NCI-H128 (cell line): ENCODE results near the gene ACKR2.
A peak's percentile ranks its signal among the peaks of the same experiment; 100 is the strongest.
"Not testable (repeated sequence)": the region's sequence is repeated elsewhere in the genome, so short reads cannot be mapped to it uniquely, and the experiment has no call there.

Experiments
- DNase-seq: peaks from one replicate; lab custom pipeline; 2025; ENCODE audit not compliant: unreplicated experiment; lab: John Stamatoyannopoulos, UW

Gene ACKR2

DNA sequence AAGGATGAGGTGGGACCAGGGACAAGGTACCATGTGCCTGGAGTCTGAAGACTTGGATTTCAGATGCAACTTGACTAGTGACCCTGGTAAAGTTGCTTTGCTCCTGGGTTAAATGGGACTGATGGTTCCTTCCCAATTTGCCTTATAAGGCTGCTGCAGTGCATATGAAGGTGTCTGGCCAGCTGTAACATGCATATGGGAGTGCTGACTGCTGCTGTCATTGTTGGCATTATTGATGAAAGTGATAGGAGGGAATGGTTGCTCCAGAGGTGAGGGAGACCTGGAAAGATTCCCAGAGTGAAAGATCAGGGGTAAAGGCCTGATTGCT lies 45.9 kb downstream of the ACKR2 start:
- no peak for DNase-seq

DNA sequence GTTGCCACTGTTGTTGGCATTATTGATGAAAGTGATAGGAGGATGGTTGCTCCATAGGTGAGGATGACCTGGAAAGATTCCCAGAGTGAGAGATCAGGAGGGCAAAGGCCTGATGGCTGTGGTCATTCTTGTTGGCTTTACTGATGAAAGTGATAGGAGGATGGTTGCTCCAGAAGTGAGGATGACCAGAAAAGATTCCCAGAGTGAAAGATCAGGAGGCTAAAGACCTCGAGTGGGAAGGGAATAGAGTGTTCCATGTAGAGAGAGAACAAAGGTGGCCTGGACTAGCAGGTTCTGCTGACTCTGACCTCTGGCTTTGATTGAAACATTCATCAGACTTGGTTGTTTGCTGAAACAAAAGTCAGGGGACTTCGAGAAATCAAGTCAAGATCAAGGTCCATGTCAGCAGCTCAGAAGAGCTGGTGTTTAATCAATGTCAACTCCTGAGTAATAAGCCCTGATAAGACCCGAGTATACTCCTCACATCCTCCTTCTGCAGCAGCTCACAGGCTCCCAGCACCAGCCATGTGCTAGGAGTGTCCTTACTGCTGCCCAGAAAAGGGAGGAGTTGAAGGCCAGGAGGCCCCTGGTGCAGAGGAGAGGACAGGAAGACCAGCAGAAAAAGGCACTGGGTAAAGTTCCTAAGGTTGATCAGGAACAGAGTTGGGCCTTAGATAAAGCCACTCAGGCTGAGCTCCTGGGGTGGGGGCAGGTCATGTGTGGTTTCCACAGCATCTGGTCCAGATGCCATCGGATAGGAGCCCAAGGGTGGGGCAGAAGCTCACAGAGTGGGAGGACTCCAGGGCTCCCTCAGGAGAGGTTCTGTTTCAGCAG lies 46.5 kb downstream of the ACKR2 start:
- DNase-seq = no peak

DNA sequence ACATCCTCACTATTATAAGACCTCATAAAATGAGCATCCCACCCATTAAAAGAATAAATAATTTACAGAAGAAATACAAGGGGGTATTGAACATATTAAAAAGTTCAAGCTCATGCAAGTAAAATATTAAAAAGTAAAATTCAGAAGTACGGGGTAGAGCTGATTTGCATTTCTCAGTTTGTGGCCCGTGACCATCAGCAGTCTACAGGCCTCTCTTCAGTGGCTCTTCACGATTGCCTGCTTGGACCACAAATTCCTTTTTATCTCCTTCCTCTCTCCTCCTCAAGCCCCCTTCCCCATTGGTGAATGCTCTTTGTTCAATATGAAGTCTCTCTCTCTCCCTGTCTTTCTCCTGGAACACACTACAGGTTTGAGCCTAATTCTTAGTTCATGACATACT lies 47.3 kb downstream of the ACKR2 start:
- DNase-seq = no peak

DNA sequence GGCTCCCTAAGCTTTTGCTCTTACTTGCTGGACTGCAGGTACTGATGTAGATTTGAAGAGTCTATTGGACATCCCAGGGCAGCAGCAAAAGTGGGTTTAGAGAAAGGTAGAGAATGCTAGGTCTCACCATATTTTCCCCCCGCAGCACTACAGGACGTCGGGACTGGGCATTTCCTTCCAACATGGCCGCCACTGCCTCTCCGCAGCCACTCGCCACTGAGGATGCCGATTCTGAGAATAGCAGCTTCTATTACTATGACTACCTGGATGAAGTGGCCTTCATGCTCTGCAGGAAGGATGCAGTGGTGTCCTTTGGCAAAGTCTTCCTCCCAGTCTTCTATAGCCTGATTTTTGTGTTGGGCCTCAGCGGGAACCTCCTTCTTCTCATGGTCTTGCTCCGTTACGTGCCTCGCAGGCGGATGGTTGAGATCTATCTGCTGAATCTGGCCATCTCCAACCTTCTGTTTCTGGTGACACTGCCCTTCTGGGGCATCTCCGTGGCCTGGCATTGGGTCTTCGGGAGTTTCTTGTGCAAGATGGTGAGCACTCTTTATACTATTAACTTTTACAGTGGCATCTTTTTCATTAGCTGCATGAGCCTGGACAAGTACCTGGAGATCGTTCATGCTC lies 55.2 kb downstream of the ACKR2 start:
- no peak for DNase-seq

DNA sequence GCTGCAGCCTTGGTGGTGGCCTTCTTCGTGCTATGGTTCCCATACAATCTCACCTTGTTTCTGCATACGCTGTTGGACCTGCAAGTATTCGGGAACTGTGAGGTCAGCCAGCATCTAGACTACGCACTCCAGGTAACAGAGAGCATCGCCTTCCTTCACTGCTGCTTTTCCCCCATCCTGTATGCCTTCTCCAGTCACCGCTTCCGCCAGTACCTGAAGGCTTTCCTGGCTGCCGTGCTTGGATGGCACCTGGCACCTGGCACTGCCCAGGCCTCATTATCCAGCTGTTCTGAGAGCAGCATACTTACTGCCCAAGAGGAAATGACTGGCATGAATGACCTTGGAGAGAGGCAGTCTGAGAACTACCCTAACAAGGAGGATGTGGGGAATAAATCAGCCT lies 56.0 kb downstream of the ACKR2 start:
- no peak for DNase-seq

DNA sequence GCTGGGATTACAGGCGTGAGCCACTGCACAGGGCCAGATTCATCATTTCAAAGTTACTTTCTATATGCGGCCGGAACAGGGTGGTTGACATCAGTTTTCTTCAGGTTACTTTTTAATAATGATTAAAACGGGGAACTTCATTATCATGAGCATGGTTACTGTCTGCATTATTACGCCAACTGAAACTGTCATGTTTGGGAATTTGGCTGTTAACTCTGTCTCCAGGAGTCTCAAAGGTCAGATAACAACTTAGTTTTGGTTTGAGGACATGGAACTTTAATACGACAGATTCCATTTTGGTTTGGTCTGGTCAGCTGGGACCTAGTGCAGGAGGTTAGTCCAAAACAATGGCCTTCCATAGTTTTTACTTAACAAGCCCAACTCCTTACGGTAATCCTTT lies 57.9 kb downstream of the ACKR2 start:
- no peak for DNase-seq

DNA sequence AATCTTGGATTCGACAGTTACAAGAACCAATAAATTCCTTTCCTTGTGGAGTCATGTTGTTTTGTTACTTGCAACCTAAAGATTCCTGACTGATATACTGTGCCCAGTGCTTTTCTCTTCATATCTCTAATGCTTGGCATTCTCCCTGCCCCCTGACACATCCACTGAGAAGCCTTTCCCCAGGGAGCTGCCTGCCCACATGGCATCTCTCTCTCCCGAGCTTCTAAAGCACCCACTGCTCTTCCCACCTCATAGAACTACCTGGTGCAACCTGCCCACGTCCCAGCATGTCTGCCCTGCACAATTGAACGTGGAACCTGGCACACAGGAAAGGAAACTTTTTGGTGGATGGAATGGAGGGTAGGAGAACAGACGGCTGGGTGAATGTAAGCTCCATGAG lies 59.6 kb downstream of the ACKR2 start:
- DNase-seq = no peak

DNA sequence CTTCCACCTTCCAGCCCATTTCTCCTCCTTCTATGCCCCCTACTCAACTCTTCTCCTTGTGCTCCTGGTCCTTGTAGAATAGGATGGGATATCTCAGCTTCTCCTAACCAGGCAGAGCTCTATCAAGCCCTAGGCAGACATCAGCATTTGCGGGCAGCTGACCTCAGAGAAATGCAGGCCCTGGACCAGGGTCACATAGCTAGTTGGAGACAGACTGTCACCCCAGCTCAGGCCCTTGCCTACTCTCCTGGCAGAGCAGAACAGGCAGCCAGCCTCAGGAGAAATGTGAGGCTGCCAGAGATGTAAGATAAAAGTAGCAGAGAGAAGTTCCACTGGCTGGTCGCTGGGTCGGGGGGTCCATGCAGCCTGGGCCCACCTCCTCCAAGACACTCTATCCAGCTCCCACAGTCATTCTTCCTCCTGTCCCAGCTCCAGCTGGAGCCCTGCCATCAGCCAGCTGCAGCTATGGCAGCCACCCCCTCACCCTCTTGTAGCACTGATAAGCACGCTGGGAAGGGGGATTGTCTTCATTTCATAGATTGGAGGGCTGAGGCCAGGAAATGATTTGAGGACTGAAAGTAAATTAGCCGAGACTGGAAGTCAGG lies 62.4 kb downstream of the ACKR2 start:
- no peak for DNase-seq

DNA sequence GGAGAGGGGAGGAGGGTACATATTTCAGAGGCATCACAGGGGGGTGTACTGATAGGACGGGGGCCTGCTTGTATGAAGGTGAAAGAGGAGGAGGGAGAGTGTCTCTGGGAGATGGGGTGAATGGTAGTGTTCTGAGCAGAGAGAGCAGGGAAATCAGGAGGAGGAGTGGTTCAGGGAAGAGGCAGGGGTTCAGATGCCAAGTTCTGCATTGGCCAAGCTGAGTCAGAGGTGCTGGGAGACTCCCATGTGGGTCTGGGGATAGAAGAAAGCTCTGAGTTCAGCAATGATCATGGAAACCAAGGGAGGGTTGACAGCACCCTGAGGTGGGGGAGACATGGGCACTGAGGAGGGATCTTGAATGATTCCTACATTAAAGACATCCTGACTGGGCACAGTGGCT lies 63.5 kb downstream of the ACKR2 start:
- no peak for DNase-seq

DNA sequence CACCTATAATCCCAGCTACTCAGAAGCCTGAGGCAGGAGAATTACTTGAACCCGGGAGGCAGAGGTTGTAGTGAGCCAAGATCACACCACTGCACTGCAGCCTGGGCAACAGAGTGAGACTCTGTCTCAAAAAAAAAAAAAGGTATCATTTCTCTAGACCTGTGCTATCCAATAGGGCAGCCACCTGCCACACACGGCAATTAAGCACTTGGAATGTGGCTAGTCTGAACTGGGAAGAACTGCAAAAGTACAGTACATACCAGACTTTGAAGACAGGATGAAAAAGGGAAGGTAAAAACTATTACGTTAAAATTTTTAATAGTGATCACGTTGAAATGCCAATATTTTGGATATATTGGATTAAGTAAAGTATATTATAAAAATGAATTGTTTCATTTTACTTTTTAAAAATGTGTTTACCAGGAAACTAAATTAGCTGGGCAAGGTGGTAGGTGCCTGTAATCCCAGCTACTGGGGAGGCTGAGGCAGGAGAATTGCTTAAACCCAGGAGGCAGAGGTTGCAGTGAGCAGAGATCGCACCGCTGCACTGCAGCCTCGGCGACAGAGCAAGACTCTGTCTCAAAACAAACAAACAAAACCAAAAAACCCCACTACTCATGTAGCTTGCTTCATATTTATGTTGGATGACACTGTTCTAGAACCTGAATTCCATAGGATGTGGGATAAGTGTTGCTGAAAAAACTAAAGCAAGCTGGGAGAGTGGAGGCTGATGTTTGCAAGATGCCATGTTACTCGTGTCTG lies 64.2 kb downstream of the ACKR2 start:
- no peak for DNase-seq

DNA sequence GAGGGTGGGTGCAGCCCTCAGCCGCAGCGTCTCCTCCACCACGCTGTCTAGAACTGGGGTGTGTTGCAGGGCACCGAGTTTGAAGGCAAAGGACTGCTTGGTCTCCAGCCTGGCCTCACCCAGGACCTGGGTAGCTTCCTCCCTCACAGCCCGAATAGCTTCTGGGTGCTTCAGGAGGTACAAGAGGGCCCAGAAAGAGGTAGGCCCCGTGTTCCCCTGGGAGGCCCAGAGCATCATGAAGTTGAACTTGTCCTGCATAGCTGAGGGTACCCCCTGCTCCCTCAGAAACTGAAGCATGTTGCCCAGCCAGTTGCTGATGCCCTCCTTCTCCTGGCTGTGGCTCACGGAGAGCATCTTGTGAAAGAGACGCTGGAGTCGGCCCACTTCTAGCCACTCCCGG lies 65.5 kb downstream of the ACKR2 start:
- no peak for DNase-seq

DNA sequence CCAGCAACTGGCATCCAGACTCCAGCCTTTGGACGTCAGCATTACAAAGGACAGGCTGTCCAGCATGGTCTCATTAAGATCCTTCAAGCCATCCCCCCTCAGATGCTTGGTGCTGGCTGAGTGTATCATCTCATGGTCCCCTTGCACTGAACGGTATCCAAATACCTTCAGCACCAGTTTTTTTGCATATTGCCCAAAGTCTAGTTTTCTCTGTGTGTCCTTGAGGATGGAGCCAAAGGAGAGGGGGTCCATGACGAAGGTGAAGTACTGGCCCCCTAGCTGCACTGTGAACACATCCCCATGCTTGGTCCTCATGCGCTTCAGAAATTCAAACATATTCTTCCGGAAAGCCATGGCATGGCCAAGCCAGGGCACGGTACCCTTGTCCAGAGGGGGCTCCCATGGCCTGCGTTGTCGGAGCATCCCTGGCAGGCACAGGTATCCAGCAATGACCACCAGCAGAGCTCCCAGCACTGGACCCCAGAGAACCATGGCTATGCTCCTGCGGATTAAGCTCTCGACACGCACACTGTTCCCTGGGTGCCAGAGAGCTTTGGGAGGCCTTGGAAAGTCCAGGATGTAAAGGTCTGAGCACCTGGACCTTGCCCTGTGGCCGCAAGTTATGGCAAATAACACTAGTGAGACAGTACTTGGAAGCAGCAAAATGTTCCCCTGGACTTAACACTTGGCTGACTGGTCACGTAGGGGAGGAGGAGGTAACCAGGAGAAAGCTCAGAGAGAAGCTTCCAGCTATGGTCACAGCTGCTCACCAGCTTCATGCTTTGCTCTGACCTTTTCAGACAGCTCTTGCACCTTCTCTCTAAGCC lies 66.3 kb downstream of the ACKR2 start, which contains the start of gene CYP8B1:
CYP8B1 (minus strand) TSS at position 555 of the 827 bp plus-strand sequence; CDS start at position 492, 63 bp downstream.
- no peak for DNase-seq

DNA sequence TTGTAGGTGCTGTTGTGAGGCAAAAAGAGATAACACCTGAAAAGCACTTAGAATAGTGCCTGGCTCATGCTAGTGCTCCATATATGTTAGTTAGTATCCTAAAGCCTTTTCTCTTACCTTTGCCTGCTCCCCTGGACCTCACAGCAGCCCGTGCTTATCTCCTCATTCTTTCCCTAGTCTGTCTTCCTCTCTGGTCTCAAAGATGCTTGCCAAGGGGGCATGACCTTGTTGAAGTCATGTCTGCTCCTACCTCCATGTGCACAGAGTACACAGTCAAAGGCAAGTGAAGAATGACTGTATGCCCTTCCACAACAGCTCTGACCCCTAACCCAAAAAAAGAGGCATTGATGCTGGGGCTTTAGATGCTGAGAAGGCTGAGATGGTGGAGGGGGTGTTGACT lies 67.2 kb downstream of the ACKR2 start:
- no peak for DNase-seq

DNA sequence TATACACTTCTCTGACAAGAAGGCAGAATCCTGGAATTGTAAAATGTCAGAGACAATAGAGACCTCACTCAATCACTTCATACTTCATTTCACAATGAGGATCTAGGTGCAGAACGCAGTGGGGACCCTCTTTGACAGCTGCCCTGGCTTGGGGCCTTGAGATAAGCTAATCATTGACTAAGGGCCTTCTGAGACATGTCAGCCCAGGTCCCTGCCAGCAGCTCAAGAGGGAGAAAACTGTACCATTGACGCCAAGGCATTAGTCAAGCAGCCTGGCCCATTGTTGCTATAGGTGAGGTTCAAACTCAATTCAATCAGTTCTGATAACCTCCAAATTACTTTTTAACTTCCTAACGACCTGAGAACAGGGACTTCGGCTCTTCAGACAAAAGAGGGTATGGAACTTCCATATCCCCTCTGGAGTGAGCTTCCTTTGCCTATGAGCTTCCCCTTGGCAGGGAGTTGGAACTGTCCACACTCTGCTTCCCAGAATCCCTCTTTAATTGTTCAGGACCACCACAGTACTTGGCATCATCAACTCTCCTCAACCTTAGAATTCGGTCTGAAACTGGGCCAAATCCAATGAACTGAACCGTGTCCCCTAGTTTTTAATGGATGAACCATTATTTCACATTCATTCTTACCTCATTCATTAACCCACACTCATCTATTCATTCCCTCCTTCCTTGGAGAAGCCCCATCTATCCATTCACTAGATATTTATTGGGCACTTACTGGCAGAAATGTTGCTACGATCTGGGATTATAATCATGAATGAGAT lies 67.9 kb downstream of the ACKR2 start:
- DNase-seq = no peak

DNA sequence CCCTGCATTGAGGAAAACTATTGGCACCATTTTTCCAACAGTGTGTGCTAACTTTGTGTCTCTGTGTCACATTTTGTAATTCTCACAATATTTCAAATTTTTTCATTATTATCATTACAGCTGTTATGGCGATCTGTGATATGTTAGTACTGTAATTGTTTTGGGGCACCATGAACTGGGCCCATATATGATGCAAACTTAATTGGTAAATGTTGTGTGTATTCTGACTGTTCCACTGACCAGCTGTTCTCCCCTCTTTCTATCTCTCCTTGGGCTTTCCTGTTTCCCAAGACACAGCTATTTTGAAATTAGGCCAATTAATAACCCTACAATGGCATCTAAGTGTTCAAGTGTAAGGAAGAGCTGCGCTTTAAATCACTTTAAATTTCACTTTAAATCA lies 68.6 kb downstream of the ACKR2 start:
- no peak for DNase-seq

DNA sequence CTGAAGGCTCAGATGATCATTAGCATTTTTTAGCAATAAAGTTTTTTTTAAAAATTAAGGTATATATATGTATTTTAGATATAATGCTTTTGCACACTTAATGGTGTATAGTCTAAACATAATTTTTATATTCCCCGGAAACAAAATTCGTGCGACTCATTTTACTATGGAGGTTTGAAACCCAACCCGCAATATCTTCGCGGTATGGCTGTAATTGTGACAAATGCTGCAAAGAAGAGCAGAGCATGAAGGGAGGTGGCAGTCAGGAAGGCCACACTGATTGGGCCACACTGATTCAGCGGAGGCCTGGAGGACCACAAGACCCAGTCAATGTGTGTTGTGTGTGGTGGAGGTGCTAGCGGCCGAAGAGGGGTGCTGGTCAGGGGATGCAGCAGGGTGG lies 70.9 kb downstream of the ACKR2 start:
- DNase-seq = no peak

DNA sequence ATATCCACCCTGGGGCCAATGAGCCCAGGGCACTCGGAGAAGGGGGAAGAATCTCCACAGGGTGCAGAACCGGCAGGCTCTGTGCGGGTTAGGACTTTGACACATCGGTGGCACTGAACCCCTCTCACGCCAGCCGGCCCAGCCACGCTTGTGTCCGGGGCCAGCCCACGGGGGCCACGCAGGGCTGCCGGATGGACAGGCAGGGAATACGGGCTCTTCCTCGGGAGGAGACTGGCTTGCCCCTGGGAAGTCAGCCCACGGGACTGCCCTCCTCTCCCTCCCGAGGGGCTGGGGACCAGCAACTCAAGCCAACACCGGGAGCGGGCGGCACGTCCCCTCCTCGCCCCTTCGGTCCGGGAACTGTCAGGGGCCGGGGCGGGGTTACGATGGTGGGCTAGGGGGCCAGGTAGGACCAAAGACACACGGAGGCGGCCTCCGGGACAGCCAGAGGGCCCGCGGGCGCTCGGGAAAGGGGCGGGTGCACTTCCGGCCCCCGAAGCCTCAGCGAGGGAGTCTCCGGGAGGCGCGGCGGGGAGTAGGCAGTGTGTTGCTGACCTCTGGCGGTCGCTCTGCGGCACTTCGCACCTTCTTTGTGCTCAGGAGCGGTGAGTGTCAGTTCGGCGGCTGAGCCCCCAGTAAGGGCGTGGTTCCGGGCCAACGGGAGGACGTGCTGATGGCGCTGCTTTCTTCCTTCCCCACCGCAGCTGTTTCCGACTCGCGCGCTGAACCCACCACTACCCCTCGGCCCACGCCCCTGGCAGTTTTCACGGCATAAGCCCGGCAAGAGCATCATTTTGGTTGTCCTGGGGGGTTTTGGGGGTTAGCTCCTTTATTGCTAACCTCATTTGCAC lies 71.6 kb downstream of the ACKR2 start:
- peak; percentile 53 for DNase-seq

DNA sequence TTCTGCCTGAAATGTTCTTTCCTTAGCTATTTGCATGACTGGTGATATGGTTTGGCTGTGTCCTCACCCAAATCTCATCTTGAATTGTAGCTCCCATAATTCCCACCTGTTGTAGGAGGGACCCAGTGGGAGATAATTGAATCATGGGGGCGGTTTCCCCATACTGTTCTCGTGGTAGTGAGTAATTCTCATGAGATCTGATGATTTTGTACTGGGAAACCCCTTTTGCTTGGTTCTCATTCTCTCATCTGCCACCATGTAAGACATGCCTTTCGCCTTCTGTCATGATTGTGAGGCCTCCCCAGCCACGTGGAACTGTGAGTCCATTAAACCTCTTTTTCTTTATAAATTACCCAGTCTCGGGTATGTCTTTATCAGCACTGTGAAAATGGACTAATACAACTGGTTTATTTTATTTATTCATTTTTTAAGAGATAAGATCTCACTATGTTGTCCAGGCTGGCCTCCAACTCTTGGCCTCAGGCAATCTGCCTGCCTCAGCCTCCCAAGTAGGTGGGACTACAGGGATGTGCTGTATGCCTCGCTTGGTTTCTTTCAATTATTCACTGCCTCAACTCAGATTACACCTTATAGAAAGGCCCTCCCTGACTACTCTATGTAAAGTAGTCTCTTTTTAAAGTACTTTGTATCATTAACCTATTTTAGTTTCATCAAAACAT lies 74.1 kb downstream of the ACKR2 start:
- DNase-seq = not testable (repeated sequence)

DNA sequence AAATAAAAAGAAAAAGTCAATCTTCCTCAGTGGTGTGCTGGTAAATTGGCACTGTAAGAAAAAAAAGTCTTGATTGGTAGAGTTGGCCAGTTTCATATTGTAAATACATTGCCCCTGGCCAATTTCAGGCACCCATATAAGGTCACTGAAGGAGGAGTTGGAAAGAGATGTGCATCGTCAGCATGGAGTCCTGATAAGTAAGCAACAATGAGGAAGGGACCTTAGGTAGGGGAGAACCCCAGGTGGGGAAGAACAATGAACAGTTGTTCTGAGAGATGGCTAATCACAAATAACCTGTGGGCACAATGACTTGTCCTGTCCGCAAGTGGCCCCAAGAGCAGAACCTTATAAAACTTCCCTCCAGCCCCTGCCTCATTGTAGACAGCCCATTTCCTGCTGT lies 75.1 kb downstream of the ACKR2 start:
- DNase-seq = no peak
